Measurements from ENCODE around the gene NOTCH2. TPM values are rescaled to one million over a fixed set of nuclear protein-coding genes. Genes with fewer than 3 reads are reported as not detected.

Gene NOTCH2
- total RNA-seq, 1 donor from 2014 or later, result 3.5 TPM

GRCh38 chr1:119885903-119886783, 183.3 kb downstream of the NOTCH2 start:
- Mint-ChIP-seq H3K9me3 (ENCODE audit: unreplicated experiment) (peaks cover 7% of the 10 kb centered on the region), H3K36me3 (ENCODE audit: unreplicated experiment) (peaks cover 17% of the 10 kb centered on the region), H3K27ac (ENCODE audit: unreplicated experiment) (no peak overlapping the region), H3K27me3 (ENCODE audit: unreplicated experiment) (peaks cover 1% of the 10 kb centered on the region), H3K4me3 (ENCODE audit: unreplicated experiment) (no peak overlapping the region), H3K4me1 (ENCODE audit: low read depth, unreplicated experiment) (no peaks in the 10 kb centered on the region)
- TF ChIP-seq CTCF (IDR thresholded peaks at IDR 0.05; ENCODE audit: partially characterized antibody, unreplicated experiment), result peak; percentile 80
- DNase-seq, result peak; percentile 69

GRCh38 chr1:119884711-119885110, 184.8 kb downstream of the NOTCH2 start:
- no peak for TF ChIP-seq CTCF (IDR thresholded peaks at IDR 0.05; ENCODE audit: partially characterized antibody, unreplicated experiment)
- Mint-ChIP-seq H3K9me3 (ENCODE audit: unreplicated experiment) (peaks cover 7% of the 10 kb centered on the region), H3K4me3 (ENCODE audit: unreplicated experiment) (no peak overlapping the region), H3K27ac (ENCODE audit: unreplicated experiment) (no peak overlapping the region), H3K4me1 (ENCODE audit: low read depth, unreplicated experiment) (no peaks in the 10 kb centered on the region), H3K36me3 (ENCODE audit: unreplicated experiment) (peaks cover 17% of the 10 kb centered on the region), H3K27me3 (ENCODE audit: unreplicated experiment) (peaks cover 1% of the 10 kb centered on the region)
- DNase-seq, result no peak

GRCh38 chr1:119883826-119884225, 185.6 kb downstream of the NOTCH2 start:
- Mint-ChIP-seq H3K27me3 (ENCODE audit: unreplicated experiment) (peaks cover 1% of the 10 kb centered on the region), H3K4me3 (ENCODE audit: unreplicated experiment) (no peak overlapping the region), H3K4me1 (ENCODE audit: low read depth, unreplicated experiment) (no peaks in the 10 kb centered on the region), H3K27ac (ENCODE audit: unreplicated experiment) (no peak overlapping the region), H3K36me3 (ENCODE audit: unreplicated experiment) (peaks cover 14% of the 10 kb centered on the region), H3K9me3 (ENCODE audit: unreplicated experiment) (peaks cover 7% of the 10 kb centered on the region)
- DNase-seq, result no peak
- no peak for TF ChIP-seq CTCF (IDR thresholded peaks at IDR 0.05; ENCODE audit: partially characterized antibody, unreplicated experiment)

GRCh38 chr1:119882132-119883049, 187.1 kb downstream of the NOTCH2 start:
- no peak for TF ChIP-seq CTCF (IDR thresholded peaks at IDR 0.05; ENCODE audit: partially characterized antibody, unreplicated experiment)
- no peak overlapping the region for H3K27ac Mint-ChIP-seq (ENCODE audit: unreplicated experiment)
- no peak overlapping the region for H3K4me3 Mint-ChIP-seq (ENCODE audit: unreplicated experiment)
- no peaks in the 10 kb centered on the region for H3K9me3 Mint-ChIP-seq (ENCODE audit: unreplicated experiment)
- no peaks in the 10 kb centered on the region for H3K4me1 Mint-ChIP-seq (ENCODE audit: low read depth, unreplicated experiment)
- no peaks in the 10 kb centered on the region for H3K27me3 Mint-ChIP-seq (ENCODE audit: unreplicated experiment)
- no peak for DNase-seq
- H3K36me3 Mint-ChIP-seq (ENCODE audit: unreplicated experiment), result peaks cover under 1% of the 10 kb centered on the region

Data from glutamatergic neuron (in vitro differentiated cells).